HEK293 (cell line): ENCODE data around the gene HIRA.

Experiments used
- HOXA7 ChIP-seq: sonication (generic); formaldehyde crosslinking; IDR thresholded peaks from 2 replicates; pipeline ENCODE4 v1.8.1; 2022; ENCODE audit warnings: missing genetic modification reagents, borderline replicate concordance
- RBAK ChIP-seq: fragments of 450-650 bp; formaldehyde crosslinking; IDR thresholded peaks from 2 replicates; pipeline ENCODE4 v1.5.1; 2016; ENCODE audit warnings: missing biosample characterization, missing genetic modification characterization
- ZNF114 ChIP-seq: fragments of 450-650 bp; formaldehyde crosslinking; IDR thresholded peaks from 2 replicates; pipeline ENCODE4 v1.5.0; 2017; ENCODE audit warnings: missing biosample characterization, missing genetic modification characterization
- ZNF239 ChIP-seq: fragments of 450-650 bp; formaldehyde crosslinking; IDR thresholded peaks from 2 replicates; pipeline ENCODE4 v1.5.1; 2016; ENCODE audit warnings: missing biosample characterization, missing genetic modification characterization
- ZNF792 ChIP-seq: fragments of 450-650 bp; formaldehyde crosslinking; IDR thresholded peaks from 2 replicates; pipeline ENCODE4 v1.5.1; 2016; ENCODE audit warnings: missing biosample characterization, missing genetic modification characterization
- TF ChIP-seq, protein P1 (sequence below): fragments of 450-650 bp; formaldehyde crosslinking; IDR thresholded peaks from 2 replicates; pipeline ENCODE4 v1.5.1; 2016; ENCODE audit warnings: missing biosample characterization, missing genetic modification characterization
- TF ChIP-seq, protein P2 (sequence below): sonication (generic); formaldehyde crosslinking; IDR thresholded peaks from 2 replicates; pipeline ENCODE4 v1.8.1; 2022; ENCODE audit warnings: mild to moderate bottlenecking, moderate library complexity, missing genetic modification reagents
- TF ChIP-seq, protein P3 (sequence below): fragments of 450-650 bp; formaldehyde crosslinking; IDR thresholded peaks from 2 replicates; pipeline ENCODE4 v1.5.1; 2016; ENCODE audit warnings: missing biosample characterization, missing genetic modification characterization, borderline replicate concordance
- TF ChIP-seq, protein P4 (sequence below): fragments of 450-650 bp; formaldehyde crosslinking; IDR thresholded peaks from 2 replicates; pipeline ENCODE4 v1.5.1; 2016; ENCODE audit warnings: missing biosample characterization, missing genetic modification characterization, low read depth
- TF ChIP-seq, protein P5 (sequence below): fragments of 450-650 bp; formaldehyde crosslinking; optimal IDR thresholded peaks from 2 replicates; pipeline ENCODE3; 2016; ENCODE audit warnings: missing biosample characterization, mild to moderate bottlenecking, missing genetic modification characterization
- TF ChIP-seq, protein P6 (sequence below): fragments of 450-650 bp; formaldehyde crosslinking; IDR thresholded peaks from 2 replicates; pipeline ENCODE4 v1.5.1; 2016; ENCODE audit warnings: missing biosample characterization, missing genetic modification characterization

DNA sequence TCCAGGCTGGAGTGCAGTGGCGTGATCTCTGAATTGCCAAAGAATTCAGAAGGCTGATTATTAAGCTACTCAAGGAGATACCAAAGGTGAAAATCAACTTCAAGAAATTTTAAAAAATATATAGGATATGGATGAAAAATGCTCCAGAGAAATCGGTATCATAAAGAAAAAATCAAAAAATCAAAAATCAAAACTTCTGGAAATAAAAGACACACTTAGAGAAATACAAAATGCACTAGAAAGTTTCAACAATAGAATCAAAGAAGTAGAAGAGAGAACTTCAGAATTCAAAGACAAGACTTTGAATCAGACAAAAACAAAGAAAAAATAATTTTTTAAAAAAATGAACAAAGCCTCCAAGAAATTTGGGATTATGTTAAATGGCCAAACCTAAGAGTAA, 94.4 kb downstream of the HIRA start:
- no peak for TF ChIP-seq ZNF239 (tag by site-specific recombination)
- TF ChIP-seq, protein P1, sequence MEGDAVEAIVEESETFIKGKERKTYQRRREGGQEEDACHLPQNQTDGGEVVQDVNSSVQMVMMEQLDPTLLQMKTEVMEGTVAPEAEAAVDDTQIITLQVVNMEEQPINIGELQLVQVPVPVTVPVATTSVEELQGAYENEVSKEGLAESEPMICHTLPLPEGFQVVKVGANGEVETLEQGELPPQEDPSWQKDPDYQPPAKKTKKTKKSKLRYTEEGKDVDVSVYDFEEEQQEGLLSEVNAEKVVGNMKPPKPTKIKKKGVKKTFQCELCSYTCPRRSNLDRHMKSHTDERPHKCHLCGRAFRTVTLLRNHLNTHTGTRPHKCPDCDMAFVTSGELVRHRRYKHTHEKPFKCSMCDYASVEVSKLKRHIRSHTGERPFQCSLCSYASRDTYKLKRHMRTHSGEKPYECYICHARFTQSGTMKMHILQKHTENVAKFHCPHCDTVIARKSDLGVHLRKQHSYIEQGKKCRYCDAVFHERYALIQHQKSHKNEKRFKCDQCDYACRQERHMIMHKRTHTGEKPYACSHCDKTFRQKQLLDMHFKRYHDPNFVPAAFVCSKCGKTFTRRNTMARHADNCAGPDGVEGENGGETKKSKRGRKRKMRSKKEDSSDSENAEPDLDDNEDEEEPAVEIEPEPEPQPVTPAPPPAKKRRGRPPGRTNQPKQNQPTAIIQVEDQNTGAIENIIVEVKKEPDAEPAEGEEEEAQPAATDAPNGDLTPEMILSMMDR (tag by site-specific recombination) = no peak
- TF ChIP-seq HOXA7 (CRISPR knock-in tag) = no peak
- TF ChIP-seq, protein P2, sequence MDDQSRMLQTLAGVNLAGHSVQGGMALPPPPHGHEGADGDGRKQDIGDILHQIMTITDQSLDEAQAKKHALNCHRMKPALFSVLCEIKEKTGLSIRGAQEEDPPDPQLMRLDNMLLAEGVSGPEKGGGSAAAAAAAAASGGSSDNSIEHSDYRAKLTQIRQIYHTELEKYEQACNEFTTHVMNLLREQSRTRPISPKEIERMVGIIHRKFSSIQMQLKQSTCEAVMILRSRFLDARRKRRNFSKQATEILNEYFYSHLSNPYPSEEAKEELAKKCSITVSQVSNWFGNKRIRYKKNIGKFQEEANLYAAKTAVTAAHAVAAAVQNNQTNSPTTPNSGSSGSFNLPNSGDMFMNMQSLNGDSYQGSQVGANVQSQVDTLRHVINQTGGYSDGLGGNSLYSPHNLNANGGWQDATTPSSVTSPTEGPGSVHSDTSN (CRISPR knock-in tag) = no peak
- TF ChIP-seq, protein P3, sequence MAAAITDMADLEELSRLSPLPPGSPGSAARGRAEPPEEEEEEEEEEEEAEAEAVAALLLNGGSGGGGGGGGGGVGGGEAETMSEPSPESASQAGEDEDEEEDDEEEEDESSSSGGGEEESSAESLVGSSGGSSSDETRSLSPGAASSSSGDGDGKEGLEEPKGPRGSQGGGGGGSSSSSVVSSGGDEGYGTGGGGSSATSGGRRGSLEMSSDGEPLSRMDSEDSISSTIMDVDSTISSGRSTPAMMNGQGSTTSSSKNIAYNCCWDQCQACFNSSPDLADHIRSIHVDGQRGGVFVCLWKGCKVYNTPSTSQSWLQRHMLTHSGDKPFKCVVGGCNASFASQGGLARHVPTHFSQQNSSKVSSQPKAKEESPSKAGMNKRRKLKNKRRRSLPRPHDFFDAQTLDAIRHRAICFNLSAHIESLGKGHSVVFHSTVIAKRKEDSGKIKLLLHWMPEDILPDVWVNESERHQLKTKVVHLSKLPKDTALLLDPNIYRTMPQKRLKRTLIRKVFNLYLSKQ = no peak
- TF ChIP-seq RBAK (tag by site-specific recombination) = no peak
- TF ChIP-seq ZNF114 (tag by site-specific recombination) = no peak
- TF ChIP-seq, protein P4, sequence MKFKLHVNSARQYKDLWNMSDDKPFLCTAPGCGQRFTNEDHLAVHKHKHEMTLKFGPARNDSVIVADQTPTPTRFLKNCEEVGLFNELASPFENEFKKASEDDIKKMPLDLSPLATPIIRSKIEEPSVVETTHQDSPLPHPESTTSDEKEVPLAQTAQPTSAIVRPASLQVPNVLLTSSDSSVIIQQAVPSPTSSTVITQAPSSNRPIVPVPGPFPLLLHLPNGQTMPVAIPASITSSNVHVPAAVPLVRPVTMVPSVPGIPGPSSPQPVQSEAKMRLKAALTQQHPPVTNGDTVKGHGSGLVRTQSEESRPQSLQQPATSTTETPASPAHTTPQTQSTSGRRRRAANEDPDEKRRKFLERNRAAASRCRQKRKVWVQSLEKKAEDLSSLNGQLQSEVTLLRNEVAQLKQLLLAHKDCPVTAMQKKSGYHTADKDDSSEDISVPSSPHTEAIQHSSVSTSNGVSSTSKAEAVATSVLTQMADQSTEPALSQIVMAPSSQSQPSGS = no peak
- TF ChIP-seq, protein P5, sequence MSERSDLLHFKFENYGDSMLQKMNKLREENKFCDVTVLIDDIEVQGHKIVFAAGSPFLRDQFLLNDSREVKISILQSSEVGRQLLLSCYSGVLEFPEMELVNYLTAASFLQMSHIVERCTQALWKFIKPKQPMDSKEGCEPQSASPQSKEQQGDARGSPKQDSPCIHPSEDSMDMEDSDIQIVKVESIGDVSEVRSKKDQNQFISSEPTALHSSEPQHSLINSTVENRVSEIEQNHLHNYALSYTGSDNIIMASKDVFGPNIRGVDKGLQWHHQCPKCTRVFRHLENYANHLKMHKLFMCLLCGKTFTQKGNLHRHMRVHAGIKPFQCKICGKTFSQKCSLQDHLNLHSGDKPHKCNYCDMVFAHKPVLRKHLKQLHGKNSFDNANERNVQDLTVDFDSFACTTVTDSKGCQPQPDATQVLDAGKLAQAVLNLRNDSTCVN (tag by site-specific recombination) = no peak
- TF ChIP-seq ZNF792 (tag by site-specific recombination) = no peak
- TF ChIP-seq, protein P6, sequence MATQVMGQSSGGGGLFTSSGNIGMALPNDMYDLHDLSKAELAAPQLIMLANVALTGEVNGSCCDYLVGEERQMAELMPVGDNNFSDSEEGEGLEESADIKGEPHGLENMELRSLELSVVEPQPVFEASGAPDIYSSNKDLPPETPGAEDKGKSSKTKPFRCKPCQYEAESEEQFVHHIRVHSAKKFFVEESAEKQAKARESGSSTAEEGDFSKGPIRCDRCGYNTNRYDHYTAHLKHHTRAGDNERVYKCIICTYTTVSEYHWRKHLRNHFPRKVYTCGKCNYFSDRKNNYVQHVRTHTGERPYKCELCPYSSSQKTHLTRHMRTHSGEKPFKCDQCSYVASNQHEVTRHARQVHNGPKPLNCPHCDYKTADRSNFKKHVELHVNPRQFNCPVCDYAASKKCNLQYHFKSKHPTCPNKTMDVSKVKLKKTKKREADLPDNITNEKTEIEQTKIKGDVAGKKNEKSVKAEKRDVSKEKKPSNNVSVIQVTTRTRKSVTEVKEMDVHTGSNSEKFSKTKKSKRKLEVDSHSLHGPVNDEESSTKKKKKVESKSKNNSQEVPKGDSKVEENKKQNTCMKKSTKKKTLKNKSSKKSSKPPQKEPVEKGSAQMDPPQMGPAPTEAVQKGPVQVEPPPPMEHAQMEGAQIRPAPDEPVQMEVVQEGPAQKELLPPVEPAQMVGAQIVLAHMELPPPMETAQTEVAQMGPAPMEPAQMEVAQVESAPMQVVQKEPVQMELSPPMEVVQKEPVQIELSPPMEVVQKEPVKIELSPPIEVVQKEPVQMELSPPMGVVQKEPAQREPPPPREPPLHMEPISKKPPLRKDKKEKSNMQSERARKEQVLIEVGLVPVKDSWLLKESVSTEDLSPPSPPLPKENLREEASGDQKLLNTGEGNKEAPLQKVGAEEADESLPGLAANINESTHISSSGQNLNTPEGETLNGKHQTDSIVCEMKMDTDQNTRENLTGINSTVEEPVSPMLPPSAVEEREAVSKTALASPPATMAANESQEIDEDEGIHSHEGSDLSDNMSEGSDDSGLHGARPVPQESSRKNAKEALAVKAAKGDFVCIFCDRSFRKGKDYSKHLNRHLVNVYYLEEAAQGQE (tag by site-specific recombination) = no peak
